ENCODE results near the gene SMOC1. TPM values are rescaled to one million over a fixed set of nuclear protein-coding genes. Genes with fewer than 3 reads are reported as not detected.

Gene SMOC1
- total RNA-seq, 8 experiments from 2014 or later = 0.18 to 18.7 (median 2.1) TPM

GRCh38 chr14:70057519-70058136 lies 178.4 kb downstream of the SMOC1 start:
- H3K4me1 ChIP-seq (replicated peaks in 1 of 2) = peaks cover 0 to 6% of the 10 kb centered on the region in 2 donors
- no peak overlapping the region for H3K27ac ChIP-seq
- in situ Hi-C loops (cut with MboI; ENCODE audit: low pct_unique_long_range_greater_than_20kb in 2 of 9, low sequenced_read_pairs in 9 of 9, unreplicated experiment in 9 of 9) = no loop called here
- 0 to 90% (median 33%) methylated on average over 1 to 5 of the region's 5 CpGs; no CpG with 5 or more reads in 4 of the 10 experiments for WGBS, 10 experiments
- no peak overlapping the region for H3K4me3 ChIP-seq
- ATAC-seq (replicated peaks in 6 of 8) = no peak

- Histone ChIP-seq H3K4me1 (replicated peaks in 1 of 2) (peaks cover 0 to 6% of the 10 kb centered on the region in 2 donors), H3K4me3 (no peak overlapping the region), H3K27ac (no peak overlapping the region)
- in situ Hi-C loops (cut with MboI; ENCODE audit: low pct_unique_long_range_greater_than_20kb in 2 of 9, low sequenced_read_pairs in 9 of 9, unreplicated experiment in 9 of 9) = no loop called here
- 0 to 86% (median 80%) methylated on average over 1 of the region's 2 CpGs; no CpG with 5 or more reads in 5 of the 10 experiments for WGBS, 10 experiments
- no peak for ATAC-seq (replicated peaks in 6 of 8)
These were observed 180.3 kb downstream of the SMOC1 start for GRCh38 chr14:70059545-70059944.

- Histone ChIP-seq H3K27ac (no peak overlapping the region), H3K4me3 (no peak overlapping the region), H3K4me1 (replicated peaks in 1 of 2) (peaks cover 0 to 6% of the 10 kb centered on the region in 2 donors)
- in situ Hi-C loops (cut with MboI; ENCODE audit: low pct_unique_long_range_greater_than_20kb in 2 of 9, low sequenced_read_pairs in 9 of 9, unreplicated experiment in 9 of 9) = no loop called here
- no peak for ATAC-seq (replicated peaks in 6 of 8)
- WGBS, 10 experiments = 0 to 100% (median 66%) methylated on average over 1 to 2 of the region's 2 CpGs; no CpG with 5 or more reads in 2 of the 10 experiments
These were observed 181.9 kb downstream of the SMOC1 start for GRCh38 chr14:70061108-70061507.

- WGBS, 10 experiments = 0 to 85% (median 67%) methylated on average over 1 to 6 of the region's 11 CpGs; no CpG with 5 or more reads in 1 of the 10 experiments
- no peak overlapping the region for H3K4me3 ChIP-seq
- H3K4me1 ChIP-seq (replicated peaks in 1 of 2) = no peaks in the 10 kb centered on the region
- ATAC-seq (replicated peaks in 6 of 8) = peak in 1 of 8 experiments; percentile 25
- no peak overlapping the region for H3K27ac ChIP-seq
- in situ Hi-C loops (cut with MboI; ENCODE audit: low pct_unique_long_range_greater_than_20kb in 2 of 9, low sequenced_read_pairs in 9 of 9, unreplicated experiment in 9 of 9) = no loop called here
These were observed 185.1 kb downstream of the SMOC1 start for GRCh38 chr14:70064136-70064865.

- WGBS, 10 experiments = 0 to 92% (median 60%) methylated on average over 2 to 5 of the region's 5 CpGs; no CpG with 5 or more reads in 3 of the 10 experiments
- Histone ChIP-seq H3K4me3 (no peak overlapping the region), H3K4me1 (replicated peaks in 1 of 2) (no peaks in the 10 kb centered on the region), H3K27ac (no peak overlapping the region)
- in situ Hi-C loops (cut with MboI; ENCODE audit: low pct_unique_long_range_greater_than_20kb in 2 of 9, low sequenced_read_pairs in 9 of 9, unreplicated experiment in 9 of 9) = no loop called here
- ATAC-seq (replicated peaks in 6 of 8) = no peak
These were observed 188.6 kb downstream of the SMOC1 start for GRCh38 chr14:70067810-70068209.

GRCh38 chr14:70069186-70069585 lies 190.0 kb downstream of the SMOC1 start:
- no peak for ATAC-seq (replicated peaks in 6 of 8)
- in situ Hi-C loops (cut with MboI; ENCODE audit: low pct_unique_long_range_greater_than_20kb in 2 of 9, low sequenced_read_pairs in 9 of 9, unreplicated experiment in 9 of 9) = no loop called here
- WGBS, 10 experiments = 10 to 100% (median 75%) methylated on average over 1 to 5 of the region's 5 CpGs; no CpG with 5 or more reads in 3 of the 10 experiments
- no peak overlapping the region for H3K27ac ChIP-seq
- no peak overlapping the region for H3K4me3 ChIP-seq
- no peaks in the 10 kb centered on the region for H3K4me1 ChIP-seq (replicated peaks in 1 of 2)

- H3K4me3 ChIP-seq = no peak overlapping the region
- in situ Hi-C loops (cut with MboI; ENCODE audit: low pct_unique_long_range_greater_than_20kb in 2 of 9, low sequenced_read_pairs in 9 of 9, unreplicated experiment in 9 of 9) = no loop called here
- H3K27ac ChIP-seq = no peak overlapping the region
- 10 to 58% (median 53%) methylated on average over 2 to 3 of the region's 3 CpGs; no CpG with 5 or more reads in 6 of the 10 experiments for WGBS, 10 experiments
- peak in 6 of 8 experiments; percentile 47 to 97 (median 72) for ATAC-seq (replicated peaks in 6 of 8)
- no peaks in the 10 kb centered on the region for H3K4me1 ChIP-seq (replicated peaks in 1 of 2)
These were observed 194.8 kb downstream of the SMOC1 start for GRCh38 chr14:70073924-70074566.

GRCh38 chr14:70077005-70077404 lies 197.8 kb downstream of the SMOC1 start:
- ATAC-seq (replicated peaks in 6 of 8) = no peak
- in situ Hi-C loops (cut with MboI; ENCODE audit: low pct_unique_long_range_greater_than_20kb in 2 of 9, low sequenced_read_pairs in 9 of 9, unreplicated experiment in 9 of 9) = loop anchor here in 3 of 9 experiments (25.0 kb wide), 1 partner anchor 235 kb away; no protein-coding TSS in a partner anchor
- H3K27ac ChIP-seq = no peak overlapping the region
- H3K4me3 ChIP-seq = no peak overlapping the region
- 10 to 89% (median 49%) methylated on average over 1 to 3 of the region's 3 CpGs; no CpG with 5 or more reads in 2 of the 10 experiments for WGBS, 10 experiments
- H3K4me1 ChIP-seq (replicated peaks in 1 of 2) = no peaks in the 10 kb centered on the region

GRCh38 chr14:70077720-70078119 lies 198.5 kb downstream of the SMOC1 start:
- in situ Hi-C loops (cut with MboI; ENCODE audit: low pct_unique_long_range_greater_than_20kb in 2 of 9, low sequenced_read_pairs in 9 of 9, unreplicated experiment in 9 of 9) = loop anchor here in 3 of 9 experiments (25.0 kb wide), 1 partner anchor 235 kb away; no protein-coding TSS in a partner anchor
- 0 to 80% (median 32%) methylated on average over 1 to 2 of the region's 2 CpGs; no CpG with 5 or more reads in 2 of the 10 experiments for WGBS, 10 experiments
- peak in 3 of 8 experiments; percentile 64 to 77 (median 75) for ATAC-seq (replicated peaks in 6 of 8)

GRCh38 chr14:70078329-70078728 lies 199.1 kb downstream of the SMOC1 start:
- Histone ChIP-seq H3K27ac (no peak overlapping the region), H3K4me1 (replicated peaks in 1 of 2) (no peaks in the 10 kb centered on the region), H3K4me3 (no peak overlapping the region)
- in situ Hi-C loops (cut with MboI; ENCODE audit: low pct_unique_long_range_greater_than_20kb in 2 of 9, low sequenced_read_pairs in 9 of 9, unreplicated experiment in 9 of 9) = loop anchor here in 3 of 9 experiments (25.0 kb wide), 1 partner anchor 234 kb away; no protein-coding TSS in a partner anchor
- ATAC-seq (replicated peaks in 6 of 8) = peak in 1 of 8 experiments; percentile 23

More at GRCh38 chr14:70077720-70078119, 198.5 kb downstream of the SMOC1 start:
- Histone ChIP-seq H3K4me1 (replicated peaks in 1 of 2) (no peaks in the 10 kb centered on the region), H3K4me3 (no peak overlapping the region), H3K27ac (no peak overlapping the region)

GRCh38 chr14:70080076-70080475 lies 200.9 kb downstream of the SMOC1 start:
- ATAC-seq (replicated peaks in 6 of 8) = no peak
- in situ Hi-C loops (cut with MboI; ENCODE audit: low pct_unique_long_range_greater_than_20kb in 2 of 9, low sequenced_read_pairs in 9 of 9, unreplicated experiment in 9 of 9) = loop anchor here in 3 of 9 experiments (25.0 kb wide), 1 partner anchor 232 kb away; no protein-coding TSS in a partner anchor
- Histone ChIP-seq H3K27ac (no peak overlapping the region), H3K4me1 (replicated peaks in 1 of 2) (no peaks in the 10 kb centered on the region), H3K4me3 (no peak overlapping the region)
- WGBS, 10 experiments = 14 to 65% (median 43%) methylated on average over 1 to 4 of the region's 6 CpGs; no CpG with 5 or more reads in 4 of the 10 experiments

Data from motor neuron (in vitro differentiated cells).